HepG2 (cell line): ENCODE results near the gene SLC43A1. TPM values are rescaled to one million over a fixed set of nuclear protein-coding genes. Genes with fewer than 3 reads are reported as not detected.
A peak's percentile ranks its signal among the peaks of the same experiment; 100 is the strongest.

Experiments used
- ATRX ChIP-seq: sonication (generic); formaldehyde crosslinking; IDR thresholded peaks from 2 replicates; pipeline ENCODE4 v1.4.0; 2020; ENCODE audit warnings: missing genetic modification reagents, borderline replicate concordance
- CBX5 ChIP-seq: sonication (generic); formaldehyde crosslinking; IDR thresholded peaks from 2 replicates; pipeline ENCODE4 v1.4.0; 2020; ENCODE audit warnings: missing genetic modification reagents, borderline replicate concordance
- CHD2 ChIP-seq: IDR thresholded peaks from 2 replicates; pipeline ENCODE4 v1.6.1; 2011; ENCODE audit warnings: low read depth, low read length, improper control_type of control experiment
- GPN1 ChIP-seq: sonication (generic); formaldehyde crosslinking; IDR thresholded peaks from 2 replicates; pipeline ENCODE4 v1.5.1; 2020; ENCODE audit warnings: missing genetic modification reagents, borderline replicate concordance
- HMG20B ChIP-seq: conservative IDR thresholded peaks from 2 replicates; pipeline ENCODE4 v1.6.1; 2016; ENCODE audit warnings: missing genetic modification reagents, missing compliant biosample characterization
- MAFG ChIP-seq: sonication (generic); formaldehyde crosslinking; IDR thresholded peaks from 2 replicates; pipeline ENCODE4 v1.5.1; 2020; ENCODE audit warnings: mild to moderate bottlenecking, missing genetic modification reagents
- MBNL3 ChIP-seq: fragments of 250-450 bp; sonication (Bioruptor Pico); conservative IDR thresholded peaks from 2 replicates; pipeline ENCODE4 v1.8.0; 2022; ENCODE audit warnings: mild to moderate bottlenecking, inconsistent platforms
- NBN ChIP-seq: fragments of 450-650 bp; conservative IDR thresholded peaks from 2 replicates; pipeline ENCODE4 v1.6.1; 2017
- NCOA1 ChIP-seq: sonication (generic); formaldehyde crosslinking; IDR thresholded peaks from 2 replicates; pipeline ENCODE4 v1.9.0; 2021; ENCODE audit warnings: missing genetic modification reagents
- NFATC3 ChIP-seq: sonication (generic); formaldehyde crosslinking; IDR thresholded peaks from 2 replicates; pipeline ENCODE4 v1.5.1; 2020; ENCODE audit warnings: mild to moderate bottlenecking, missing genetic modification reagents
- POLR2G ChIP-seq: fragments of 200-400 bp; formaldehyde crosslinking; IDR thresholded peaks from 2 replicates; pipeline ENCODE4 v1.6.1; 2018; ENCODE audit warnings: mild to moderate bottlenecking, low read depth, low read length, moderate library complexity
- SAFB2 ChIP-seq: sonication (generic); formaldehyde crosslinking; IDR thresholded peaks from 2 replicates; pipeline ENCODE4 v1.5.1; 2020; ENCODE audit warnings: missing genetic modification reagents, low read depth, mild to moderate bottlenecking, borderline replicate concordance
- TGIF2 ChIP-seq: IDR thresholded peaks from 2 replicates; pipeline ENCODE4 v1.6.1; 2016; ENCODE audit warnings: control low read depth, missing compliant biosample characterization
- ZNF235 ChIP-seq: sonication (generic); formaldehyde crosslinking; IDR thresholded peaks from 2 replicates; pipeline ENCODE4 v1.8.1; 2023; ENCODE audit warnings: mild to moderate bottlenecking, missing genetic modification reagents, borderline replicate concordance
- ZNF569 ChIP-seq: sonication (generic); formaldehyde crosslinking; IDR thresholded peaks from 2 replicates; pipeline ENCODE4 v1.5.0; 2020; ENCODE audit warnings: mild to moderate bottlenecking, missing genetic modification reagents, moderate library complexity, borderline replicate concordance
- ZNF747 ChIP-seq: sonication (generic); formaldehyde crosslinking; IDR thresholded peaks from 2 replicates; pipeline ENCODE4 v1.8.1; 2023; ENCODE audit warnings: missing genetic modification reagents, mild to moderate bottlenecking, borderline replicate concordance
- ZNF850 ChIP-seq: sonication (generic); formaldehyde crosslinking; conservative IDR thresholded peaks from 2 replicates; pipeline ENCODE4 v1.9.0; 2021; ENCODE audit warnings: mild to moderate bottlenecking, missing genetic modification reagents
- polyA plus RNA-seq, 8 experiments: library from polyadenylated mRNA; depleted of rRNA in 3 of 8; stranded (reverse) in 7 of 8; unstranded in 1 of 8; fragments of >200 nt; fragmentation: Illumina TruSeq in 4 of 8; extraction: Trizol in 4 of 8; gene quantifications; 2 replicates each; pipeline versions ENCODE4 v1.2.1 to v1.2.3, GENCODE V29; 2011 to 2016; ENCODE audit warnings: low read depth in 4 of 8, missing spikeins in 1 of 8, mixed read lengths in 1 of 8; ENCODE audit not compliant: insufficient read depth in 1 of 8
- total RNA-seq, 5 experiments: library from RNA; depleted of rRNA; stranded (reverse); fragments of >200 nt; fragmentation: Illumina TruSeq; extraction: Trizol; gene quantifications; 2 replicates each; pipeline ENCODE4 v1.2.3, GENCODE V29; 2016; ENCODE audit warnings: low read depth in 1 of 5
- TF ChIP-seq, protein P1 (sequence below): sonication (generic); formaldehyde crosslinking; IDR thresholded peaks from 2 replicates; pipeline ENCODE4 v1.4.0; 2020; ENCODE audit warnings: missing genetic modification reagents
- TF ChIP-seq, protein P2 (sequence below): sonication (generic); formaldehyde crosslinking; IDR thresholded peaks from 2 replicates; pipeline ENCODE4 v1.4.0; 2020; ENCODE audit warnings: missing genetic modification reagents
- TF ChIP-seq, protein P3 (sequence below): sonication (generic); formaldehyde crosslinking; IDR thresholded peaks from 2 replicates; pipeline ENCODE4 v1.9.0; 2021; ENCODE audit warnings: missing genetic modification reagents, mild to moderate bottlenecking, borderline replicate concordance
- TF ChIP-seq, protein P4 (sequence below): sonication (generic); formaldehyde crosslinking; IDR thresholded peaks from 2 replicates; pipeline ENCODE4 v1.4.0; 2020; ENCODE audit warnings: mild to moderate bottlenecking, missing genetic modification reagents

Gene SLC43A1
- total and polyA plus RNA-seq, 2 of the 13 experiments (the other 11 are each of a cell fraction or from before 2014, with no cell fraction given) = 72.3 to 87.6 TPM

DNA sequence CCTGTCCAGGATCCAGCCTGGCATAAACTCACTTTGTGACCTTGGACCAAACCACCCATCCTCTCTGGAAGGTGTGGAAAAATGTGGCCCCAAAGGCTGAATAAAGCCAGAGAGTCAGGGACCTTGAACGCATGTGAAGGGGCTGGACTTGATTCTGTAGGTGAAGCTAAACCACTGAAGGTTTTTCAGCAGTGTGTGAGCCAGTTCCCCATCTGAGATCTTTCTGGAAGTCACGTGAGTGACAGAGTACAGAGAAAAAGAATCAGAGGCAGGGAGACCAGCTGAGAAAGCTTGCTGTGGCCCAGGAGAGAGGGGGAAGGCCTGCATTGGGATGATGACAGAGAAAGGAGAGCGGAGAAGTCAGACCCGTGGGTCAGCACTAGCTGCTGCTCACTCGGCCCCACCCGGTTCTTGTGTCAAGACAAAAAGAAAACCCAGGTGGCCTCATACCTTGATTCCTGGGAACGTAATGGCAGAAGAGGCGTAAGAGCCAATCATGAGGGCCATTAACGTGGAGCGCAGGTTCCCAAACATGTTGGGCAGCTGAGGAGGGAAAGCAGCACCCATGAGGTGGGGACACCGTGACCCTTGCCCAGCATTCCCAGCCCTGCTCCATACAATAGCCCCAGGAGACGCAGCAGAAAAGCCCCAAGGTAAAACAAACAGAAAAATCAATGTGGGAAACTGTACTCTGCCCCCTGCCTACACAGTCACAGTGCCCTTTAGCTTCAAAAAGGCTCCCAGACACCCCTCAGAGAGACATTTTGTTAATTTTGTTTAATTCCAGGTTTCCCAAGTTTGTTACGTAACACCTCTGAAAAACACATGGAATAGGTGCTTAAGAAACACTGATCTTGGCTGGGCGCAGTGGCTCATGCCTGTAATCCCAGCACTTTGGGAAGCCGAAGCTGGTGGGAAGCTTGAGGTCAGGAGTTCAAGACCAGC lies 17.9 kb downstream of the SLC43A1 start (continued):
- TF ChIP-seq MBNL3 (CRISPR knock-in tag) (no peak), ZNF747 (CRISPR knock-in tag) (0 out of 2 replicates have a peak, but pooled peaks have one; percentile 46), MAFG (no peak), CHD2 (no peak), NBN (no peak), SAFB2 (CRISPR knock-in tag) (no peak), ZNF235 (CRISPR knock-in tag) (no peak), HMG20B (0 out of 2 replicates have a peak, but pooled peaks have one; percentile 58), CBX5 (CRISPR knock-in tag) (no peak), ZNF569 (CRISPR knock-in tag) (no peak), GPN1 (no peak), ZNF850 (no peak), NFATC3 (CRISPR knock-in tag) (0 out of 2 replicates have a peak, but pooled peaks have one; percentile 18), TGIF2 (CRISPR knock-in tag) (peak; percentile 44; the same call in 1 of the 2 replicates), NCOA1 (CRISPR knock-in tag) (no peak), POLR2G (0 out of 2 replicates have a peak, but pooled peaks have one; percentile 11), ATRX (CRISPR knock-in tag) (no peak)
- TF ChIP-seq, protein P1, sequence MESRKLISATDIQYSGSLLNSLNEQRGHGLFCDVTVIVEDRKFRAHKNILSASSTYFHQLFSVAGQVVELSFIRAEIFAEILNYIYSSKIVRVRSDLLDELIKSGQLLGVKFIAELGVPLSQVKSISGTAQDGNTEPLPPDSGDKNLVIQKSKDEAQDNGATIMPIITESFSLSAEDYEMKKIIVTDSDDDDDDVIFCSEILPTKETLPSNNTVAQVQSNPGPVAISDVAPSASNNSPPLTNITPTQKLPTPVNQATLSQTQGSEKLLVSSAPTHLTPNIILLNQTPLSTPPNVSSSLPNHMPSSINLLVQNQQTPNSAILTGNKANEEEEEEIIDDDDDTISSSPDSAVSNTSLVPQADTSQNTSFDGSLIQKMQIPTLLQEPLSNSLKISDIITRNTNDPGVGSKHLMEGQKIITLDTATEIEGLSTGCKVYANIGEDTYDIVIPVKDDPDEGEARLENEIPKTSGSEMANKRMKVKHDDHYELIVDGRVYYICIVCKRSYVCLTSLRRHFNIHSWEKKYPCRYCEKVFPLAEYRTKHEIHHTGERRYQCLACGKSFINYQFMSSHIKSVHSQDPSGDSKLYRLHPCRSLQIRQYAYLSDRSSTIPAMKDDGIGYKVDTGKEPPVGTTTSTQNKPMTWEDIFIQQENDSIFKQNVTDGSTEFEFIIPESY = no peak
- TF ChIP-seq, protein P2, sequence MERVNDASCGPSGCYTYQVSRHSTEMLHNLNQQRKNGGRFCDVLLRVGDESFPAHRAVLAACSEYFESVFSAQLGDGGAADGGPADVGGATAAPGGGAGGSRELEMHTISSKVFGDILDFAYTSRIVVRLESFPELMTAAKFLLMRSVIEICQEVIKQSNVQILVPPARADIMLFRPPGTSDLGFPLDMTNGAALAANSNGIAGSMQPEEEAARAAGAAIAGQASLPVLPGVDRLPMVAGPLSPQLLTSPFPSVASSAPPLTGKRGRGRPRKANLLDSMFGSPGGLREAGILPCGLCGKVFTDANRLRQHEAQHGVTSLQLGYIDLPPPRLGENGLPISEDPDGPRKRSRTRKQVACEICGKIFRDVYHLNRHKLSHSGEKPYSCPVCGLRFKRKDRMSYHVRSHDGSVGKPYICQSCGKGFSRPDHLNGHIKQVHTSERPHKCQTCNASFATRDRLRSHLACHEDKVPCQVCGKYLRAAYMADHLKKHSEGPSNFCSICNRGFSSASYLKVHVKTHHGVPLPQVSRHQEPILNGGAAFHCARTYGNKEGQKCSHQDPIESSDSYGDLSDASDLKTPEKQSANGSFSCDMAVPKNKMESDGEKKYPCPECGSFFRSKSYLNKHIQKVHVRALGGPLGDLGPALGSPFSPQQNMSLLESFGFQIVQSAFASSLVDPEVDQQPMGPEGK (CRISPR knock-in tag) = peak; percentile 90
- TF ChIP-seq, protein P3, sequence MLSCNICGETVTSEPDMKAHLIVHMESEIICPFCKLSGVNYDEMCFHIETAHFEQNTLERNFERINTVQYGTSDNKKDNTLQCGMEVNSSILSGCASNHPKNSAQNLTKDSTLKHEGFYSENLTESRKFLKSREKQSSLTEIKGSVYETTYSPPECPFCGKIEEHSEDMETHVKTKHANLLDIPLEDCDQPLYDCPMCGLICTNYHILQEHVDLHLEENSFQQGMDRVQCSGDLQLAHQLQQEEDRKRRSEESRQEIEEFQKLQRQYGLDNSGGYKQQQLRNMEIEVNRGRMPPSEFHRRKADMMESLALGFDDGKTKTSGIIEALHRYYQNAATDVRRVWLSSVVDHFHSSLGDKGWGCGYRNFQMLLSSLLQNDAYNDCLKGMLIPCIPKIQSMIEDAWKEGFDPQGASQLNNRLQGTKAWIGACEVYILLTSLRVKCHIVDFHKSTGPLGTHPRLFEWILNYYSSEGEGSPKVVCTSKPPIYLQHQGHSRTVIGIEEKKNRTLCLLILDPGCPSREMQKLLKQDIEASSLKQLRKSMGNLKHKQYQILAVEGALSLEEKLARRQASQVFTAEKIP (CRISPR knock-in tag) = 0 out of 2 replicates have a peak, but pooled peaks have one; percentile 75
- TF ChIP-seq, protein P4, sequence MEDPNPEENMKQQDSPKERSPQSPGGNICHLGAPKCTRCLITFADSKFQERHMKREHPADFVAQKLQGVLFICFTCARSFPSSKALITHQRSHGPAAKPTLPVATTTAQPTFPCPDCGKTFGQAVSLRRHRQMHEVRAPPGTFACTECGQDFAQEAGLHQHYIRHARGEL (CRISPR knock-in tag) = 0 out of 2 replicates have a peak, but pooled peaks have one; percentile 82
